CD1c-positive myeloid dendritic cell (primary cell): Measurements from ENCODE around the gene MAGEL2.
"Not testable (repeated sequence)": the region's sequence is repeated elsewhere in the genome, so short reads cannot be mapped to it uniquely, and the experiment has no call there.

ENCODE experiments used
- DNase-seq: peaks from one replicate; pipeline ENCODE4 v3.0.0-alpha.2; 2016; ENCODE audit errors: extremely low spot score

The MAGEL2 gene

GRCh38 chr15:23606226-23606625 is 41.4 kb downstream of the MAGEL2 start:
- DNase-seq: no peak

GRCh38 chr15:23602124-23602523 is 45.5 kb downstream of the MAGEL2 start:
- DNase-seq: no peak

DNA sequence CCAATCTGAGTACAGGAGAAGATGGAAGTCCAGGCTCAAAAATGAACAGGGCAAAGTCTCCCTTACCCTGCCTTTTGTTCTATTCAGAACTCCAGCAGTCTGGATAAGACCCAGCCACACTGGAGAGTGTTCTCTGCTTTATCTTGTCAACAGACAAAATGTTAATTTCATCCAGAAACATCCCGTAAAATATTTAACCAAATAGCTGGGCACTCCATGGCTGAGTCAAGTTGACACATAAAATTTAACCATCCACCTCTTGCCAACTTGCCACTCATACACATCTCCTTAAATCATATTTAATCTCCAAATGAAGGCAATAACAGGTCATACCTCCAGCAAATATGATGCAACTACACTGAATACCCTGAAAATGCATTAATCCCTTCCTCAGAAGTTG is 48.6 kb downstream of the MAGEL2 start:
- DNase-seq: no peak

- DNase-seq: not testable (repeated sequence)
These were observed 50.4 kb downstream of the MAGEL2 start for GRCh38 chr15:23597278-23597677.

GRCh38 chr15:23596736-23597135 is 50.9 kb downstream of the MAGEL2 start:
- no peak for DNase-seq

DNA sequence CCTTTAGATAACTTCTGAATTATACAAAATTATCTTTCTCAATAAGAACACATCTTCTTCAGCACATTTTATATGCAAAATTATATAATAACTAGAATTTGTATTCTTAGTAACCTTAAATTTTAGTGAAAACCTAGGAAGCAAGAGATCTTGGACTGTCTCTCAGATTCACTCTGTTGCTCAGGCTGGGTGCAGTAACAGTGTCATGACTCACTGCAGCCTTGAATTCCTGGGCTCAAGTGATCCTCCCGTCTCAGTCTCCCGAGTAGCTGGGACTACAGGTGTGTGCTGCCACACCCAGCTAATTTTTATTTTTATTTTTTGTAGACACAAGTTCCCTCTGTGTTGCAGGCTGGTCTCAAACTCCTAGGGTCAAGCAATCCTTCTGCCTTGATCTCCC is 52.3 kb downstream of the MAGEL2 start:
- DNase-seq: no peak

GRCh38 chr15:23594252-23594770 is 53.4 kb downstream of the MAGEL2 start:
- DNase-seq: no peak
